Measurements from ENCODE around the gene RANBP1.

RANBP1 gene

GRCh38 chr22:20136603-20136873 is 20.6 kb downstream of the RANBP1 start:
- DNase-seq (ENCODE audit: low read depth): no peak

- DNase-seq (ENCODE audit: low read depth): no peak
Measured at GRCh38 chr22:20137113-20137512, 21.2 kb downstream of the RANBP1 start.

DNA sequence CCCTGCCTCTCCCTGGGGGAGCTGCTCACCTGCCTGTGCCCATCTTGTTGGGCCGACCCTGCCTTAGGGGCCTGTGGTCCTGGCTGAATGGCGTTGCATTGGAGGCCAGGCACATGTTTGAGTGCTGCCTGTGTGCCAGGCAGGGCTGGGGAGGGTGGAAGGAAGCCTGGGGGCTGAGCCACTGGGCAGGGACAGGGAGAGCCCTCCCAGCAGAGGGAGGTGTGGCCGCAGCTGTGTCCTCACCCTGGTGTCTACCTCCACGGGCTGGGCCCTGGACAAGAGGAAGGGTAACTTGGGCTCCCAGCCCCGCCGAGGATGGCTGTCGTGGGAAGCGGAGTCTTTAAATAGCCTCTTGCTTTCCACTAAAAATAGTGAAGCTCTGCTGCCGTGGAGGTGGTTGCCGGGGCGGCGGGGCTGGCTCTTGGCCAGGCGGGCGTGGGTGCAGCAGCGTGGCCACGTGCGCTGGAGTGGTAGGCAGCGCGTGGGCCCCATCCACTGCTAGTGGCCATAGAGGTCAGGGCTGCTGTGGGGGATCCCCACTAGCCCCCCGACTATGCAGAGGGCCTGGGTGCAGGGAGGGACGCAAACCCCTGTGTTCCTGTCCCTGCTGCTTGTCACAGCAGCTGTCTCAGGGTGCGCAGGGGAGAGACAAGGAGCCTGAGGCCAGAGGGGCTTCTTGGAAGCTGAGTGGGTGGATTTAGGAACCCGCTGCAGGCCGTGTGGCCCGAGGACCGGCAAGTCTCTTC is 21.9 kb downstream of the RANBP1 start:
- DNase-seq (ENCODE audit: low read depth): no peak

DNA sequence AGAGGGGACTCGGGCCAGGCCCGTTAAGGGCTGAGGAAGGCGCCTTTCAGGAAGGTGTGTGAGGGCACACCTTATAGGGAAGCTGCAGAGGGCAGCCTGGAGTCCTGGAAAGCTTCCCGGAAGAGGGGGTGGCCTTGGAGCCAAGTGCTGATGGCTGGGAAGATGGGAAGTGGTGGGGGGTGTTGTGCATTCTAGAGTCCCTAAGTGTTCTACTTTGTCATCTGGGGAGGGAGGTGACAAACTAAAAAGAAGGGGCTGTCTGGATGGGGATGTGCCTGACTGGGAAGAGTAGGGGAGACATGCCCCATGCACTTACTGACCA is 22.5 kb downstream of the RANBP1 start:
- DNase-seq (ENCODE audit: low read depth): no peak

DNA sequence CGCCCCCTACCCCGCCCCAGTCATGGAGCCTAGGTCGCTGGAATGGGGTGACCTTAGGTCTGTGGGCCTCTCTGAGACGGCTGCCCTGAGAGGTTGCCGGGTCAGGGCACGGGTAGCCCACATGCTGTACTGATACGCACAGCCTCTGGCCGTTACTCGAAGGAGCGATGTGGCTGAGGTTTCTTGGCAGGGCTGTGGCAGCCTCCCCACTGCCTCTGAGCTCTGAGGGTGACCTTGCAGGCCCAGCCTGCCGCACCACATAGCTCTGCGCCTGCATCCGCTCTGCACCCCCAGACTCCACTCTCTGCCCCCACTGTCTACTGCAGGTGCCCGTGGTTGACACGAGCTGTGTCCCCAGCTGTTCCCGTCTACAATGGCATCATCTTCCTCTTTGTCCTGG is 23.0 kb downstream of the RANBP1 start:
- no peak for DNase-seq (ENCODE audit: low read depth)

DNA sequence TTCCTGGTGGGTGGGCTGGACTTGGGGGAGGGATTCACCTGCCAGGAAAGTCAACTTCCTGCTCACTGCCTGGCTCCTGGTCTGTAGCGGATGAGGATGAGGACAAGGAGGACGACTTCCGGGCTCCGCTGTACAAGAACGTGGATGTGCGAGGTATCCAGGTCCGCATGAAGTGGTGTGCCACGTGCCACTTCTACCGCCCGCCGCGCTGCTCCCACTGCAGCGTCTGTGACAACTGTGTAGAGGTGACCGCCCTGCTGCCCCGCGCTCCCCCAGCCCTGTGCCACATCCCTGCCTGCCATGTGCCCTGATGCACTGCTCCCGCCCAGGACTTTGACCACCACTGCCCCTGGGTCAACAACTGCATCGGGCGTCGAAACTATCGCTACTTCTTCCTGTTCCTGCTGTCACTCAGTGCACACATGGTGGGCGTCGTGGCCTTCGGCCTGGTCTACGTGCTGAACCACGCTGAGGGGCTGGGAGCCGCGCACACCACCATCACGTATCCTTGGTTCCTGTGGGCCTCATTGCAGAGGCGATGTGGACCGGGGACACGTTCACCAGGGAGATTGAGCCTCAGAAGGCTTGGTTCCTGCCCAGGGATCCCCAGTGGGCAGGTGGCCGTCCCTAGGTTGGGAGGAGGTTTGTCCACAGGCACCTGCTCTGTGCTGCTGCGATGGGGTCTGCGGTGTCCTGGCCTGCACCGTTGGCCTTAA is 23.6 kb downstream of the RANBP1 start:
- no peak for DNase-seq (ENCODE audit: low read depth)

DNA sequence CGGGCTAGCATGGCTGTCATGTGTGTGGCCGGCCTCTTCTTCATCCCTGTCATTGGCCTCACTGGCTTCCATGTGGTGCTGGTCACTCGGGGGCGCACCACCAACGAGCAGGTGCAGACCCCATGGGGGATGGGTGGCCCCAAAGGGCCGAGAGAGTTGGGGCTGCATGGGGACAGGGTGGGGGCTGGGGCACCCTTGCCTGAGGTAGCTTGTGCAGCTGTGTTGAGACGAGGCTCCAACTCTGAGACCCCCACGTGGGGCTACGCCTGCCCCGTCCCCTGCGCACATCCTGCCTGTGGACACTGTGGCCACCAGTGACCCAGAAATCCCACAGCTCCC is 24.2 kb downstream of the RANBP1 start:
- no peak for DNase-seq (ENCODE audit: low read depth)

- no peak for DNase-seq (ENCODE audit: low read depth)
Measured at GRCh38 chr22:20140521-20140964, 24.6 kb downstream of the RANBP1 start.

- no peak for DNase-seq (ENCODE audit: low read depth)
Measured at GRCh38 chr22:20141186-20142077, 25.5 kb downstream of the RANBP1 start.

DNA sequence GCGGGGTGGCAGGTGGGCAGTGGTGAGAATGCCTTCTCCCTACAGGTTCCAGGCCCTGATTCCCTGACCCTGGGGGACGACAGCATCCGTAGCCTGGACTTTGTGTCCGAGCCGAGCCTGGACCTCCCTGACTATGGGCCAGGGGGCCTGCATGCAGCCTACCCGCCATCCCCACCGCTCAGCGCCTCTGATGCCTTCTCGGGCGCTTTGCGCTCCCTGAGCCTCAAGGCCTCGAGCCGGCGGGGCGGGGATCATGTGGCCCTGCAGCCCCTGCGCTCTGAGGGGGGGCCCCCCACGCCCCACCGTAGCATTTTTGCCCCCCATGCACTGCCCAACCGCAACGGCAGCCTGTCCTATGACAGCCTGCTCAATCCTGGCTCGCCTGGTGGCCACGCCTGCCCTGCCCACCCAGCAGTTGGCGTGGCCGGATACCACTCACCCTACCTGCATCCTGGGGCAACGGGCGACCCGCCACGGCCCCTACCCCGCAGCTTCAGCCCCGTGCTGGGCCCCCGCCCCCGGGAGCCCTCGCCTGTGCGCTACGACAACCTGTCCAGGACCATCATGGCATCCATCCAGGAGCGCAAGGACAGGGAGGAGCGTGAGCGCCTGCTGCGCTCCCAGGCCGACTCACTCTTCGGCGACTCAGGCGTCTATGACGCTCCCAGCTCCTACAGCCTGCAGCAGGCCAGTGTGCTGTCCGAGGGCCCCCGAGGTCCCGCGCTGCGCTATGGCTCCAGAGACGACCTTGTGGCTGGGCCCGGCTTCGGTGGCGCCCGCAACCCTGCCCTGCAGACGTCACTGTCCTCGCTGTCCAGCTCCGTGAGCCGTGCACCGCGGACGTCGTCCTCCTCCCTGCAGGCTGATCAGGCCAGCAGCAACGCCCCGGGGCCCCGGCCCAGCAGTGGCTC is 27.1 kb downstream of the RANBP1 start:
- DNase-seq (ENCODE audit: low read depth): no peak

- no peak for DNase-seq (ENCODE audit: low read depth)
Measured at GRCh38 chr22:20143883-20144665, 28.2 kb downstream of the RANBP1 start.

- DNase-seq (ENCODE audit: low read depth): no peak
Measured at GRCh38 chr22:20145206-20145831, 29.4 kb downstream of the RANBP1 start.

GRCh38 chr22:20145832-20146223 is 29.9 kb downstream of the RANBP1 start:
- no peak for DNase-seq (ENCODE audit: low read depth)

GRCh38 chr22:20146777-20147176 is 30.9 kb downstream of the RANBP1 start:
- DNase-seq (ENCODE audit: low read depth): no peak

DNA sequence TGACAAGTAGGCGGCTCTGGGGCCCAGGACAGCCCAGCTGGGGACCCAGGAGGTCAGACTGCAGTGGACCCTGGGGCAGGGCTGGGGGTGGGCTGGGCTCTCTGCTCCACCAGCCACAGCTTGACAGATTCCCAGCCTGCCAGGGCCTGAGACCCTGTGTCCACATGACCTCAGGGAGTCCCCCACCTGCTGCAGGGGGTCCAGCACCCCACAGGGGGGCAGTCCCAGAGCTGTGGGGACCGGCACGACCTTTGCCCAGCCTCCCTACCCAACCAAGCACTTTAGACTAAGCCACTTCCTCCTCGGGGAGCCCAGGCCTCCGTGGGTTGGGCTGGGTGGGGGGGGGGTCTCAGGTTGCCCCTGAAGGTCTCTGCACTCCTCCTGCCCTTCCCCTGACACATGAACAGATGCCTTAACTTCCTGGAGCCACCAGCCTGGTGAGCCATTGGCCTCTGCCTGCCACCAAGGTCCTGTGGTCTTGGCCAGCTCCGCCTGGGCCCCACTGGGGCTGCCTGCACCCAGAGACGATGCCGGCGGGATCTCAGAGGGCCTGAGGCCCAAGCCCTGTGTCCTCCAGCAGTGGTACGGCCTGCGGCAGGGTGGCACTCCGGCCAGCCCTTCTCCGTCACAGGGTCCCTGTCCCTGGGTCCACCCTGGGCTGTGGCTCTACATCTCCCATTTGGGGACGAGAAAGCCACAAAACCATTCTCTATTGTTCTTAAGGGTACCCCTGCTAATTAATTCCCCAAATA is 31.5 kb downstream of the RANBP1 start:
- no peak for DNase-seq (ENCODE audit: low read depth)

- DNase-seq (ENCODE audit: low read depth): no peak
Measured at GRCh38 chr22:20148414-20148813, 32.5 kb downstream of the RANBP1 start.

DNA sequence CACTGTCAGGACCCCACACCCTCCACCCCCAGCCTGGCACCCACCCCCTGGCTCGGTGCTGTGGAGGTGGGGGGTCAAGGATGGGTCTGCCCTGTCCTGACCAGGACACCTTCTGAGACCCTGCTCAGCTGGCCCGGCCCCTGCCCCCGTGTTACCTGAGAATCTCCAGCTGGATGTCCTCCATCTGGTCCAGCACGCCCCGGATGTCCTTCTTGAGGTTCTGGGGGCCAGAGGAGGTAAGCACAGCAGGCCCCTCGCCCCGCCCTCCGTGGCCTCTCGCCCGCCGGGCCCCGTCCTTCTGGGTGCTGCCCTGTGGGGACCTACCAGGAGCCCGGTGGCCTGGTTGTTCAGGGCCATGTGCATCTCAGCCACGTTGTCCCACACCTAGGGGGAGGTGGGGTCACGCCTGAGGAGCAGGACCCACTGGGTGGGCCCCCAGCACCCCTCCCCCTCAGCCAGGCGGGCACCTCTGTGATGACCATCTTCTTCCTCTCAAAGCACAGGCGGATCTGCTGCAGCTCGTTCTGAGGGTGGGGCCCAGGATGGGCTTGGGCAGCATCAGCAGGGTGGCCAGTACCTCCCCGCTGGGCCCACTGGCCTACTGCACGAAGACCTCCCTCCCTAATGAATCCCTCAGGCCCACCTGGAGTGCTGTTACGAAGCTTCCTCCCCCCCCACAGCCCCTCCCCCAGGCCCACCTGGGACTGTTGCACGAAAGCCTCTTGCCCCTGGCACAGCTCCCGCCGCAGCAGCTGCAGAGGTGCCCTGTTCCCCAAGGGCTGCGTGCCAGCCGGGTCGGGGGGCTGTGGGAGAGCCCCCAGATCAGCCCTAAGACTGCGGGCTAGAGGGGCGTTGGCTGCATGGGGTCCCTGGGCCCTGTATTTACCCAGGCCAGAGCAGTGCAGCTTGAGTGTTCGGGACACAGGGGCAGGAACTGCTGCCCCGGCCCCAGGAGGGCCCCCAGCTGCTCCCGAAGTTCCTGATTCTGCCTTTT is 33.6 kb downstream of the RANBP1 start:
- no peak for DNase-seq (ENCODE audit: low read depth)

GRCh38 chr22:20150381-20151275 is 34.7 kb downstream of the RANBP1 start, which contains the start of gene CCDC188:
TSS of gene CCDC188 (minus strand) at chr22:20151055. CDS start at chr22:20150986, 69 bp downstream.
- no peak for DNase-seq (ENCODE audit: low read depth)

Measured in T follicular helper cell (primary cell).